Nephron progenitor cell (in vitro differentiated cells): ENCODE results near the gene CD300LB.
"Not testable (repeated sequence)": the region's sequence is repeated elsewhere in the genome, so short reads cannot be mapped to it uniquely, and the experiment has no call there.

Source experiments
- DNase-seq: peaks from one replicate; pipeline ENCODE4 v3.0.0; 2021
- H3K27ac Mint-ChIP-seq: 2 replicates; pipeline ENCODE4 v1.8.0; 2021; ENCODE audit warnings: mild to moderate bottlenecking, moderate library complexity, mixed read lengths
- H3K27me3 Mint-ChIP-seq: 2 replicates; pipeline ENCODE4 v1.8.0; 2021; ENCODE audit warnings: mild to moderate bottlenecking, low read depth, mixed read lengths; ENCODE audit not compliant: poor library complexity
- H3K36me3 Mint-ChIP-seq: 2 replicates; pipeline ENCODE4 v1.8.0; 2021; ENCODE audit warnings: low read depth, mixed read lengths
- H3K4me1 Mint-ChIP-seq: 2 replicates; pipeline ENCODE4 v1.8.0; 2021; ENCODE audit warnings: mixed read lengths
- H3K4me3 Mint-ChIP-seq: 2 replicates; pipeline ENCODE4 v1.8.0; 2021; ENCODE audit warnings: mild to moderate bottlenecking, moderate library complexity, mixed read lengths
- H3K9me3 Mint-ChIP-seq: 2 replicates; pipeline ENCODE4 v1.8.0; 2021; ENCODE audit warnings: mild to moderate bottlenecking, moderate library complexity, mixed read lengths
- TF ChIP-seq, protein P1 (sequence below): fragments of 200-600 bp; sonication (generic); IDR thresholded peaks from 2 replicates; pipeline ENCODE4 v1.5.0; 2021; ENCODE audit warnings: antibody characterized with exemption

The CD300LB gene

DNA sequence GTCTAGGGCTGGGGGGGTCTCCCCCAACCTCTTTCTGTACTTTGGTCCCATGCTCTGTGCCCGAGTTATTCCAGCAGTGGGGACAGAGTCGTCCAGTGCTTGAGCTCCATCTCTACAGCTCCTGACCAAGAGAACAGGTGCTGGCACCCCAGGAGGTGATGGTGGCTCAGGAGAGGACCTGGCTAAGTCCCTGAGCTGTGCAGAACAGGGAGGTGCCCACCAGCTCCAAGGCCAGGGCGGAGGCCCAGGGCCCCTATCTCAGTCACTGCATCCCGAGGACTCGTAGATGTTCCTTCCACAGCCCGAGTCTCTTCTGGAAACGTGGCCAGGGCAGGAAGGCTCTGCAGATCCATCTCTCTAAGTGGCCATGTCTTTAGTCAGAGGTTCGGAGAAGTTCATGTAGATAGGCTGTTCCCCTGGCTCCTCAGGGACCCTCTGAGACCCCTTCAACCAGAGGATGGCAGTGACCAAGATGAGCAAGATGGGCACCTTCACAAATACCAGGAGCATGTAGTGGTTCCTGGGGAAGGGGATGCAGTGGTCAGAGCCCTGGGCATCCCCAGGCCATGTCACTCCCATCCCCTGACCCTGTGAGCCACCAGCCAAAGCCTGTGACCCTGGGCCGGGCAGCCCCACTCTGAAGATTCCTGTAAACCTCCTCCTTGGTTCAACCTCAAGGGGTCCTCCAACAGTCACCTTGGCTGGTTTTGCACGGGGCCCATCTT lies 8.7 kb downstream of the CD300LB start:
- H3K36me3 Mint-ChIP-seq, result no peaks in the 10 kb centered on the region
- no peak overlapping the region for H3K27ac Mint-ChIP-seq
- no peaks in the 10 kb centered on the region for H3K4me1 Mint-ChIP-seq
- H3K9me3 Mint-ChIP-seq, result peaks cover 27% of the 10 kb centered on the region
- H3K4me3 Mint-ChIP-seq, result no peak overlapping the region
- peaks cover 50% of the 10 kb centered on the region for H3K27me3 Mint-ChIP-seq
- TF ChIP-seq, protein P1, sequence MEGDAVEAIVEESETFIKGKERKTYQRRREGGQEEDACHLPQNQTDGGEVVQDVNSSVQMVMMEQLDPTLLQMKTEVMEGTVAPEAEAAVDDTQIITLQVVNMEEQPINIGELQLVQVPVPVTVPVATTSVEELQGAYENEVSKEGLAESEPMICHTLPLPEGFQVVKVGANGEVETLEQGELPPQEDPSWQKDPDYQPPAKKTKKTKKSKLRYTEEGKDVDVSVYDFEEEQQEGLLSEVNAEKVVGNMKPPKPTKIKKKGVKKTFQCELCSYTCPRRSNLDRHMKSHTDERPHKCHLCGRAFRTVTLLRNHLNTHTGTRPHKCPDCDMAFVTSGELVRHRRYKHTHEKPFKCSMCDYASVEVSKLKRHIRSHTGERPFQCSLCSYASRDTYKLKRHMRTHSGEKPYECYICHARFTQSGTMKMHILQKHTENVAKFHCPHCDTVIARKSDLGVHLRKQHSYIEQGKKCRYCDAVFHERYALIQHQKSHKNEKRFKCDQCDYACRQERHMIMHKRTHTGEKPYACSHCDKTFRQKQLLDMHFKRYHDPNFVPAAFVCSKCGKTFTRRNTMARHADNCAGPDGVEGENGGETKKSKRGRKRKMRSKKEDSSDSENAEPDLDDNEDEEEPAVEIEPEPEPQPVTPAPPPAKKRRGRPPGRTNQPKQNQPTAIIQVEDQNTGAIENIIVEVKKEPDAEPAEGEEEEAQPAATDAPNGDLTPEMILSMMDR, result no peak
- no peak for DNase-seq

DNA sequence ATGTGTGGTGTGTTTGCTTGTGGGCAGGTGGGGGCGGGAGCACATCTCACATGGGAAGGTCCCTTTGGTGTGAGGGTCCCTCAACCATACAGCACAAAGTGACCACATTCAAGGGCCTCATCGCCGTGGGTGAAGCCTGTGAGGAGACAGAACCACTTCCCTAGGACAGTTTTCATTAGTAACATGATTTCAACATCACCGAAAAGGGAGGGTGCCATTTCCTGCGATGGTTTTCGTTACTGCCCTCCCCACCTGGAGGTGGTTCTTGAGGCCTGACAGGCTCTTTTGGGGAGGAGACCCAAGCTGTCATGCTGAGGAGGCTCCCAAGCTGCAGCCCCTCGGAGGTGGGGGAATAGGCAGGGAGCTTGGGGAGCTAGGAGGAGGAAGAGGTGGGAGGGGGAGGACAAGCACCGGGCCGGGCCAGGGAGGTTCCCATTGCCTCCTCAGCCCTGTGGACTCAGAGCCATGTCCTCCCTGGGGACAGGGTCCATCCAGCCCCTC lies 9.5 kb downstream of the CD300LB start:
- Mint-ChIP-seq H3K27me3 (peaks cover 49% of the 10 kb centered on the region), H3K4me1 (no peaks in the 10 kb centered on the region), H3K9me3 (peaks cover 31% of the 10 kb centered on the region), H3K36me3 (no peaks in the 10 kb centered on the region), H3K4me3 (no peak overlapping the region), H3K27ac (no peak overlapping the region)
- DNase-seq, result no peak
- TF ChIP-seq, protein P1, result no peak

DNA sequence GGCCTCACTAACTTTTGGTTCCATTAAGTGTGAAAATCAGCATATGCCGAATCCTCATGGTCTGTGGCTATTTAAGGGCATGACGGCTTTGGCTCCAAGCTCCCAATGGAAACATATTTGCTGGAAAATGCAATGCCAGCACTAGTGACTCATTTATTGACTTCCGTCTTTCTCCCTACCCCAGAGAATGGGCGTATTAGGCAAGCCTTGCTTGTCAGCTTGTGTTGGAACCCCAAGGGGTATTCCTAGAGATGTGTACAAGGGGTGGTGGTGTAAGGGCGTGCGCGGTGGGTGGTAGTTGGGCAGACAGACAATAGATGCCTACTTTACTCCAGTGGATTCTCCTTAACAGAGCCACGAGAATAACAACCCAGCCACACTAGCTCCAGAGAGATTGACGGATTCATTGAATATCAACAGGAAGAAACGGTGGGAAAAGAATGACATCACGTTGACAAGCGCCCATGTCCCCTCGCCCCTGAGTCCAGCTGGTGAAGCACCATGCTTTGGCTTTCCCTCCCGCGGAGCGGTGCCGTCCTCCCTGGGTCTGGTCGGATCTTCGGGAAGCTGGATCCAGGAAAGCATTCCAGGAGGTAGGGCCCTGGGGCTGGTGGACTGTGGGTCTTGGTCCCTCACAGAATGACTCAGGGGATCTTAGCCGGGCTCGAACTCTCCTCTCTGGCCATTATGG lies 10.3 kb downstream of the CD300LB start:
- no peak overlapping the region for H3K4me3 Mint-ChIP-seq
- TF ChIP-seq, protein P1, result no peak
- H3K27ac Mint-ChIP-seq, result no peak overlapping the region
- DNase-seq, result no peak
- H3K27me3 Mint-ChIP-seq, result peaks cover 47% of the 10 kb centered on the region
- no peaks in the 10 kb centered on the region for H3K36me3 Mint-ChIP-seq
- no peaks in the 10 kb centered on the region for H3K4me1 Mint-ChIP-seq
- H3K9me3 Mint-ChIP-seq, result peaks cover 31% of the 10 kb centered on the region

- H3K4me3 Mint-ChIP-seq, result no peak overlapping the region
- no peak for DNase-seq
- H3K27me3 Mint-ChIP-seq, result peaks cover 51% of the 10 kb centered on the region
- TF ChIP-seq, protein P1, result no peak
- H3K9me3 Mint-ChIP-seq, result peaks cover 36% of the 10 kb centered on the region
- H3K27ac Mint-ChIP-seq, result no peak overlapping the region
- H3K4me1 Mint-ChIP-seq, result no peaks in the 10 kb centered on the region
- H3K36me3 Mint-ChIP-seq, result no peaks in the 10 kb centered on the region
Measured at GRCh38 chr17:74520016-74520434, 11.2 kb downstream of the CD300LB start.

DNA sequence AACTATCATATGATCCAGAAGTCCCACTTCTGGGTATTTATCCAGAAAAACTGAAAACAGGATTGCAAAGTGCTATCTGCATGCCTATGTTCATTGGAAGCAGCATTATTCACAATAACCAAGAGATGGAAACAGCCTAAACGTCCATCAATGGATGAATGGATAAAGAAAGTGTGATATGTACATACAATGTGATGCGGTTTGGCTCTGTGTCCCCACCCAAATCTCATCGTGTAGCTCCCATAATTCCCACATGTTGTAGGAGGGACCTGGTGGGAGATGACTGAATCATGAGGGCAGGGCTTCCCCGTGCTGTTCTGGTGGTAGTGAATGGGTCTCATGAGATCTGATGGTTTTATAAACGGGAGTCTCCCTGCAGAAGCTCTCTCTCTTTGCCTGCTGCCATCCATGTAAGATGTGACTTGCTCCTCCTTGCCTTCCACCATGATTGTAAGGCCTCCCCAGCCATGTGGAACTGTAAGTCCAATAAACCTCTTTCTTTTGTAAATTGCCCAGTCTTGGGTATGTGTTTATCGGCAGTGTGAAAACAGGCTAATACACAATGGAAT lies 12.8 kb downstream of the CD300LB start:
- not testable (repeated sequence) for H3K4me1 Mint-ChIP-seq, H3K4me3 Mint-ChIP-seq, DNase-seq, H3K36me3 Mint-ChIP-seq, H3K27ac Mint-ChIP-seq
- Mint-ChIP-seq H3K27me3 (peaks cover 48% of the 10 kb centered on the region), H3K9me3 (peaks cover 50% of the 10 kb centered on the region)

- H3K4me1 Mint-ChIP-seq, result peaks cover 20% of the 10 kb centered on the region
- H3K9me3 Mint-ChIP-seq, result peaks cover 43% of the 10 kb centered on the region
- TF ChIP-seq, protein P1, result no peak
- H3K27me3 Mint-ChIP-seq, result peaks cover 56% of the 10 kb centered on the region
- no peak overlapping the region for H3K4me3 Mint-ChIP-seq
- no peak overlapping the region for H3K27ac Mint-ChIP-seq
- no peak for DNase-seq
- H3K36me3 Mint-ChIP-seq, result peaks cover 5% of the 10 kb centered on the region
Measured at GRCh38 chr17:74516561-74517328, 14.5 kb downstream of the CD300LB start.
